Measurements from ENCODE around the gene PGBD5. TPM values are rescaled to one million over a fixed set of nuclear protein-coding genes. Genes with fewer than 3 reads are reported as not detected.

PGBD5 gene
- polyA plus RNA-seq, 3 donors: 0.44 TPM; not detected in 2

DNA sequence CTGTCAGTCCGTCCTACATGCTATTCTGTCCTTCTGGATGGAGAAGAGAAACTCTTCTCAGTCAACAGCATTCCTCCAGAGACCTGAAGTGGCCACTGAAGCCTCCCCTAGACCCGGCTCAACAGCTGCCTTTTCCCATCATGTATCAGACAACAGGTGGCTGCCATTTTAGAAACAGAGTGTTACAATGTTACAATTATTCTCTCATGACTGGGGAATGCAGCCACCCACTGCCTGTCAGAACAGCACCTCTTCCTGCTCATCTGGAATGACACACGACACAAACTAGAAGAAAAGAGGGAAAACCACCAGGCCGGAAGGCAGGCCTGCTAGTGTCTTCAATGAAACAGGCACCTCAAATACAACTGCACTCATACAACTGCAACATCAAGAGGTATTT, 105.3 kb downstream of the PGBD5 start:
- no peak overlapping the region for H3K4me3 Mint-ChIP-seq
- no peaks in the 10 kb centered on the region for H3K4me1 ChIP-seq (ENCODE audit: control insufficient read depth in 1 of 2, insufficient read depth in 2 of 2, low read length in 2 of 2)

DNA sequence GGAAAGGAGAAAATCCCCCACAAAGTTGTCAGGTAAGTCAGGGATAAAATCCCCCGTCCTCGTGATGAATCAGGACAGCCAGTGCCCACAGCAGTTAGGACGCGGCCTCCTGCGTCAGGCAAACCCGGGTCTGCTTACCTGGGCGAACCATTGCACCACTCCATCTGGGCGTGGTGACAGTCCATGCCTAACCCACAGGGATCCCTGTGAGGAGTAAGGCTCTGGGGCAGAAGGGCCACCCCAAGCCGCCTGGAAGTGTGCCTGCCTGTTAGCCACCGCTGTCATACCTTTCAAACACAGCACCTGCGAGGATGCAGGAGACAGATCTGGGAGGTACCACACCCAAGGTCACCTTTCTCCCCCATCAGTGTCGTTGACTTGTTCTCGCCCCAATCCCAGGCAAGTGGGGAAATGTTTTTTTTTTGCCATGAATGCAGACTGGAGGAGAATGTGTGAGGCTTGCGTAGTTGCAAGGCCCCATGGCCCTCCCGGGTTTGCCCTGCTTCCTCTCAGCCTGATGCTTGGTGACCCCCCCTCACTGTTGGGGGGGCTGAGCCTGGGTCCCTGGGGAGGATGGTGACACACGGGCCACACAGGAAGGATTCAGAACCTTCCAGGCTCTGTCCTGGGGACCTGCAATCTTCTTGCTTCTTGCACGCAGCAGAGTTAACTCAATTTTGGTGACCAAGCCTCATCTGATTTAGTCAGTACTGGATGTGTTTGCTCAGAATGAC, 107.0 kb downstream of the PGBD5 start:
- H2AFZ ChIP-seq (ENCODE audit: insufficient read depth, low read depth, low read length, poor library complexity, severe bottlenecking): no peak overlapping the region
- 94% methylated on average over 14 of the region's 17 CpGs for WGBS (ENCODE audit: insufficient coverage)
- Mint-ChIP-seq H3K36me3 (no peaks in the 10 kb centered on the region), H3K4me1 (no peaks in the 10 kb centered on the region), H3K9me3 (no peaks in the 10 kb centered on the region), H3K27ac (no peak overlapping the region), H3K27me3 (ENCODE audit: low read depth in 3 of 3) (peaks cover 0 to 4% (median 4%) of the 10 kb centered on the region in 3 donors), H3K4me3 (no peak overlapping the region)
- no peaks in the 10 kb centered on the region for H3K4me1 ChIP-seq (ENCODE audit: control insufficient read depth in 1 of 2, insufficient read depth in 2 of 2, low read length in 2 of 2)
- no peaks in the 10 kb centered on the region for H4K20me1 ChIP-seq (ENCODE audit: insufficient read depth, low read length)
- no peaks in the 10 kb centered on the region for H3K79me2 ChIP-seq (ENCODE audit: insufficient read depth, low read length)
- H3K27ac ChIP-seq (ENCODE audit: low read depth in 1 of 2, low read length in 2 of 2): no peak overlapping the region
- H3K27me3 ChIP-seq (ENCODE audit: control insufficient read depth in 2 of 2, insufficient read depth in 2 of 2, low read length in 2 of 2): no peaks in the 10 kb centered on the region
- no peaks in the 10 kb centered on the region for H3K36me3 ChIP-seq (replicated peaks in 1 of 2; ENCODE audit: control insufficient read depth in 1 of 2, insufficient read depth in 2 of 2, low read length in 2 of 2)
- no peak overlapping the region for H3K4me2 ChIP-seq (replicated peaks; ENCODE audit: extremely low read depth, low read length, poor library complexity, severe bottlenecking)
- no peaks in the 10 kb centered on the region for H3K9me3 ChIP-seq (replicated peaks in 1 of 2; ENCODE audit: control insufficient read depth in 1 of 2, insufficient read depth in 1 of 2, low read length in 2 of 2)
- no peak overlapping the region for H3K9ac ChIP-seq (ENCODE audit: insufficient read depth, low read length, poor library complexity, severe bottlenecking)
- intact Hi-C loops (cut with micrococcal nuclease): no loop called here
- DNase-seq: no peak
- TF ChIP-seq, protein P1, sequence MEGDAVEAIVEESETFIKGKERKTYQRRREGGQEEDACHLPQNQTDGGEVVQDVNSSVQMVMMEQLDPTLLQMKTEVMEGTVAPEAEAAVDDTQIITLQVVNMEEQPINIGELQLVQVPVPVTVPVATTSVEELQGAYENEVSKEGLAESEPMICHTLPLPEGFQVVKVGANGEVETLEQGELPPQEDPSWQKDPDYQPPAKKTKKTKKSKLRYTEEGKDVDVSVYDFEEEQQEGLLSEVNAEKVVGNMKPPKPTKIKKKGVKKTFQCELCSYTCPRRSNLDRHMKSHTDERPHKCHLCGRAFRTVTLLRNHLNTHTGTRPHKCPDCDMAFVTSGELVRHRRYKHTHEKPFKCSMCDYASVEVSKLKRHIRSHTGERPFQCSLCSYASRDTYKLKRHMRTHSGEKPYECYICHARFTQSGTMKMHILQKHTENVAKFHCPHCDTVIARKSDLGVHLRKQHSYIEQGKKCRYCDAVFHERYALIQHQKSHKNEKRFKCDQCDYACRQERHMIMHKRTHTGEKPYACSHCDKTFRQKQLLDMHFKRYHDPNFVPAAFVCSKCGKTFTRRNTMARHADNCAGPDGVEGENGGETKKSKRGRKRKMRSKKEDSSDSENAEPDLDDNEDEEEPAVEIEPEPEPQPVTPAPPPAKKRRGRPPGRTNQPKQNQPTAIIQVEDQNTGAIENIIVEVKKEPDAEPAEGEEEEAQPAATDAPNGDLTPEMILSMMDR (IDR thresholded peaks at IDR 0.05): no peak
- H3K4me3 ChIP-seq (replicated peaks in 1 of 3; ENCODE audit: low read depth in 2 of 3, low read length in 3 of 3): no peak overlapping the region

More for the DNA sequence above, 105.3 kb downstream of the PGBD5 start:
- no peak overlapping the region for H3K27ac Mint-ChIP-seq
- no peak overlapping the region for H3K9ac ChIP-seq (ENCODE audit: insufficient read depth, low read length, poor library complexity, severe bottlenecking)
- H3K9me3 ChIP-seq (replicated peaks in 1 of 2; ENCODE audit: control insufficient read depth in 1 of 2, insufficient read depth in 1 of 2, low read length in 2 of 2): no peaks in the 10 kb centered on the region
- H2AFZ ChIP-seq (ENCODE audit: insufficient read depth, low read depth, low read length, poor library complexity, severe bottlenecking): no peak overlapping the region
- H3K4me1 Mint-ChIP-seq: no peaks in the 10 kb centered on the region
- H3K36me3 Mint-ChIP-seq: no peaks in the 10 kb centered on the region
- H3K27ac ChIP-seq (ENCODE audit: low read depth in 1 of 2, low read length in 2 of 2): no peak overlapping the region
- WGBS (ENCODE audit: insufficient coverage): 66% methylated on average over 2 of the region's 4 CpGs
- no peak for DNase-seq
- H3K27me3 ChIP-seq (ENCODE audit: control insufficient read depth in 2 of 2, insufficient read depth in 2 of 2, low read length in 2 of 2): no peaks in the 10 kb centered on the region
- peaks cover 0 to 7% (median 4%) of the 10 kb centered on the region in 3 donors for H3K27me3 Mint-ChIP-seq (ENCODE audit: low read depth in 3 of 3)
- H3K4me3 ChIP-seq (replicated peaks in 1 of 3; ENCODE audit: low read depth in 2 of 3, low read length in 3 of 3): no peak overlapping the region
- TF ChIP-seq, protein P1 (IDR thresholded peaks at IDR 0.05): no peak
- H4K20me1 ChIP-seq (ENCODE audit: insufficient read depth, low read length): no peaks in the 10 kb centered on the region
- H3K9me3 Mint-ChIP-seq: no peaks in the 10 kb centered on the region
- H3K36me3 ChIP-seq (replicated peaks in 1 of 2; ENCODE audit: control insufficient read depth in 1 of 2, insufficient read depth in 2 of 2, low read length in 2 of 2): no peaks in the 10 kb centered on the region
- intact Hi-C loops (cut with micrococcal nuclease): no loop called here
- no peaks in the 10 kb centered on the region for H3K79me2 ChIP-seq (ENCODE audit: insufficient read depth, low read length)
- H3K4me2 ChIP-seq (replicated peaks; ENCODE audit: extremely low read depth, low read length, poor library complexity, severe bottlenecking): no peak overlapping the region

All from CD14-positive monocyte (primary cell).